Heart left ventricle (tissue), 16 donors: ENCODE data around the gene SCN8A. TPM values are rescaled to one million over a fixed set of nuclear protein-coding genes. Genes with fewer than 3 reads are reported as not detected.

Source experiments
- ATAC-seq, 4 donors: fragments of 200-7000 bp; cut with Tn5 transposase; one replicate each; pipeline ENCODE4 v1.9.1; 2020 to 2022; ENCODE audit warnings: moderate library complexity in 4 of 4, mild to moderate bottlenecking in 3 of 4, moderate number of reproducible peaks in 1 of 4
- DNase-seq, 5 donors: peaks; one replicate each; pipeline ENCODE4 v3.0.0-alpha.2; 2020
- H3K27ac ChIP-seq, 12 donors: fragments of 200-600 bp; sonication (generic) in 4 of 12; one replicate each; pipeline versions ENCODE4 v1.5.0 to v1.8.0; 2016 to 2022; ENCODE audit warnings: mild to moderate bottlenecking in 2 of 12
- H3K27me3 ChIP-seq, 9 donors: fragments of 200-600 bp; sonication (generic) in 2 of 9; one replicate each; pipeline versions ENCODE4 v1.5.1 to v1.8.0; 2016 to 2022; ENCODE audit warnings: mild to moderate bottlenecking in 3 of 9
- H3K36me3 ChIP-seq, 9 donors: fragments of 200-600 bp; sonication (generic) in 2 of 9; one replicate each; pipeline versions ENCODE4 v1.5.0 to v1.8.0; 2018 to 2022; ENCODE audit warnings: mild to moderate bottlenecking in 2 of 9
- H3K4me1 ChIP-seq, 12 donors: fragments of 200-600 bp; sonication (generic) in 4 of 12; one replicate each; pipeline versions ENCODE4 v1.5.0 to v1.8.0; 2016 to 2022; ENCODE audit warnings: mild to moderate bottlenecking in 3 of 12
- H3K4me3 ChIP-seq, 12 donors: fragments of 200-600 bp; sonication (generic) in 4 of 12; one replicate each; pipeline versions ENCODE4 v1.5.0 to v1.8.0; 2017 to 2022; ENCODE audit warnings: mild to moderate bottlenecking in 9 of 12, moderate library complexity in 4 of 12
- H3K9me3 ChIP-seq, 12 donors: fragments of 200-600 bp; sonication (generic) in 4 of 12; one replicate each; pipeline versions ENCODE4 v1.5.0 to v1.8.0; 2016 to 2022; ENCODE audit warnings: mild to moderate bottlenecking in 1 of 12
- POLR2A ChIP-seq, 2 donors: fragments of 450-650 bp; IDR thresholded peaks; one replicate each; pipeline ENCODE4 v1.6.1; 2017; ENCODE audit warnings: antibody characterized with exemption in 2 of 2, mild to moderate bottlenecking in 2 of 2, moderate library complexity in 2 of 2
- WGBS, 4 donors: extraction: QIAGEN DNeasy Blood & Tissue Kit in 2 of 4; methylation state at CpG; one replicate each; pipeline versions ENCODE4 v1.1.5 to v1.1.7; 2013 to 2018; 5-methylcytosine and 5-hydroxymethylcytosine counted together
- intact Hi-C, 10 donors: fragments of 100-400 bp; cut with DNase I; formaldehyde crosslinking; loops; one replicate each; pipeline versions ENCODE4 v1.11.1 to v1.14.2; 2022
- polyA plus RNA-seq, 2 donors: library from polyadenylated mRNA; stranded (reverse); fragments of 200-250 nt; gene quantifications; one replicate each; pipeline ENCODE4 v1.2.3, GENCODE V29; 2013
- total RNA-seq, 9 donors: library from RNA; depleted of rRNA in 2 of 9; stranded (reverse); fragments of >200 nt in 2 of 9; fragmentation: NEBNext Ultra II Directional in 3 of 9; extraction: Animal tissue kit (Norgen Biotek cat#: 25700) in 3 of 9; gene quantifications; one replicate each; pipeline versions ENCODE4 v1.1.0 to v1.2.4, GENCODE V29; 2016 to 2023
- TF ChIP-seq, protein P1 (sequence below), 12 donors: fragments of 200-600 bp; sonication (generic) in 4 of 12; IDR thresholded peaks; one replicate each; pipeline versions ENCODE4 v1.5.0 to v1.8.0; 2018 to 2022; ENCODE audit warnings: antibody characterized with exemption in 12 of 12, mild to moderate bottlenecking in 5 of 12
- donor health status: ischemic (EF 13 %, LVEDD 7.1; RV severe dilation, severe dysfunction).
- donor health status: healthy with polysubstance abuse.
- donor health status: DM: no; HTN: yes; CAD: no.
- donor health status: DM: no; HTN: no; CAD: no.
- donor health status: ischemic (EF 25% LVEDD 6.9; RV normal size, moderate dysfunction).
- donor health status: ischemic (EF 25% LVEDD 5.7; RV mildly dilated, moderate dysfunction).
- donor health status: healthy.
- donor health status: DM: yes; HTN: yes; CAD: no.
- donor health status: ischemic (EF 35%, LVEDD 5.7; RV mildly dilated, moderate dysfunction).
- donor health status: nonischemic (EF 11% LVEDD 7.7; RV severe dilation, severe dysfunction).
- donor health status: DM: yes; HTN: yes; CAD: no.
- donor health status: PGD.
- donor health status: ischemic (EF 29% LVEDD 5.4; RV normal size, mild dysfunction).
- donor health status: nonischemic (EF 23%, LVEDD 6.1; RV moderate dilation, normal function).

Gene SCN8A
- total and polyA plus RNA-seq, 11 donors, result 0.17 to 0.97 (median 0.32) TPM

DNA sequence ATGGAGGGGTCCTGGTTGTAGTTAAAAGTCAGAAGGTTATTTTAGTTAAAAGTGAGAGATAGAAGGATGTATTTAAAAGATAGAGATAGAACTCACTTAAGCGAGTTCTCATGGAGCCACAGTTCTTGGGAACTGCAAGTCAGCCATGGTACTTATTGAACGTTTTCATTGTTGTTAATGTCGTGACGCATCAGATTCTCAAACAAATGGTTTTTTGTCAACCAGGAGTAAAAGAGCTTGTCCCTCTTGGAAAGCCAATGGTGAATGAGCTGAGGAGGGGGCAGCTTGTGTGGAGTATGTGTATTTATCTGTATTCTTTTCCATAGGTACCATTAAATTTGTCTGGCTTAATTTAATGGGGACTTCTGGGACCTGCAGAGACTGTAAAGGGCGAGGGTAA lies 188.8 kb downstream of the SCN8A start:
- 78 to 95% (median 92%) methylated on average over 5 of the region's 5 CpGs for WGBS, 4 donors
- no peaks in the 10 kb centered on the region for H3K4me1 ChIP-seq
- H3K9me3 ChIP-seq, result no peaks in the 10 kb centered on the region
- no peak overlapping the region for H3K27ac ChIP-seq
- TF ChIP-seq, protein P1, sequence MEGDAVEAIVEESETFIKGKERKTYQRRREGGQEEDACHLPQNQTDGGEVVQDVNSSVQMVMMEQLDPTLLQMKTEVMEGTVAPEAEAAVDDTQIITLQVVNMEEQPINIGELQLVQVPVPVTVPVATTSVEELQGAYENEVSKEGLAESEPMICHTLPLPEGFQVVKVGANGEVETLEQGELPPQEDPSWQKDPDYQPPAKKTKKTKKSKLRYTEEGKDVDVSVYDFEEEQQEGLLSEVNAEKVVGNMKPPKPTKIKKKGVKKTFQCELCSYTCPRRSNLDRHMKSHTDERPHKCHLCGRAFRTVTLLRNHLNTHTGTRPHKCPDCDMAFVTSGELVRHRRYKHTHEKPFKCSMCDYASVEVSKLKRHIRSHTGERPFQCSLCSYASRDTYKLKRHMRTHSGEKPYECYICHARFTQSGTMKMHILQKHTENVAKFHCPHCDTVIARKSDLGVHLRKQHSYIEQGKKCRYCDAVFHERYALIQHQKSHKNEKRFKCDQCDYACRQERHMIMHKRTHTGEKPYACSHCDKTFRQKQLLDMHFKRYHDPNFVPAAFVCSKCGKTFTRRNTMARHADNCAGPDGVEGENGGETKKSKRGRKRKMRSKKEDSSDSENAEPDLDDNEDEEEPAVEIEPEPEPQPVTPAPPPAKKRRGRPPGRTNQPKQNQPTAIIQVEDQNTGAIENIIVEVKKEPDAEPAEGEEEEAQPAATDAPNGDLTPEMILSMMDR (IDR thresholded peaks at IDR 0.05), result no peak
- TF ChIP-seq POLR2A (IDR thresholded peaks at IDR 0.05), result no peak
- no peak overlapping the region for H3K4me3 ChIP-seq
- H3K27me3 ChIP-seq, result no peaks in the 10 kb centered on the region
- intact Hi-C loops, result no loop called here
- no peaks in the 10 kb centered on the region for H3K36me3 ChIP-seq
- DNase-seq (no peak), ATAC-seq (no peak)

DNA sequence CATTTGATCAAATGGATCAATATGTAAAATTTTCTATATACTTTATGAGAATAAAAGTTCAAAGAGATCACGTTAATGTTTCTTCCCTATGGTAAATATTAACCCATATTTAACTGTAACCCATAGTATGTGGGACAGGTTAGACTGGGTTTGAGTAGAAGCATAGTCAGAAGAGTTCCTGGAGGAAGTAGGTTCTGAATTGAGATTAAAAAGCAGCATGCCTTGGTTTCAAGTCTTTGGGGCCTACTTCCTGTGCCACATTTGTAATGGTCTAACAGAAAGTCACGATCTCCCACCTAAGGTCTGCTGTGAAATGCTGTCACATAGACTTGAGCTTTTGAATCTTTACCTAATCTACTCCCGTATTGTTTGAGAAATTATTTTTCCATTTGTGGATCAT lies 193.7 kb downstream of the SCN8A start:
- 84 to 88% (median 87%) methylated on average over 3 of the region's 3 CpGs for WGBS, 4 donors
- Histone ChIP-seq H3K27me3 (no peaks in the 10 kb centered on the region), H3K27ac (no peak overlapping the region), H3K9me3 (no peaks in the 10 kb centered on the region), H3K4me1 (no peaks in the 10 kb centered on the region), H3K4me3 (no peak overlapping the region), H3K36me3 (no peaks in the 10 kb centered on the region)
- no peak for DNase-seq
- intact Hi-C loops, result no loop called here
- TF ChIP-seq, protein P1 (IDR thresholded peaks at IDR 0.05), result no peak
- no peak for TF ChIP-seq POLR2A (IDR thresholded peaks at IDR 0.05)
- no peak for ATAC-seq

DNA sequence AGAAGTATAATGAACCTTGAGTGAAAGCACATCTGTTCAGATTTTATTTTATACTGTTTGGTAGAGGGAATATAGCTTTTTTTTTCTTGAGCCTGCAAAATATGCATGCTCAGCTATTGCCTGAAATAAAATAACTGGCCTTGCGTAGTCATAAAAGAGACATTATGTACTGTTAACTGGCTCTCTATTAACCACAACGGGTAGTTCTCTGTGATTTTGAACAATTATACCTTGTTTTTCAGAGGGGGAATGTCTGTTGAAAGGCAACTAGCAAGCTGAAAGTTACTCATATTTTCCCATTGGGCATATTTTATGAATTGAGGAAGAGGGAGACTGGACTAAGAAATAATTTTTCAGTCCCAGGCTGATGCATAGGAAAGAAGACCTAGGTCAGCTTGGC lies 194.9 kb downstream of the SCN8A start:
- Histone ChIP-seq H3K9me3 (no peaks in the 10 kb centered on the region), H3K4me1 (no peaks in the 10 kb centered on the region), H3K4me3 (no peak overlapping the region), H3K36me3 (no peaks in the 10 kb centered on the region), H3K27me3 (no peaks in the 10 kb centered on the region), H3K27ac (no peak overlapping the region)
- TF ChIP-seq, protein P1 (IDR thresholded peaks at IDR 0.05), result no peak
- TF ChIP-seq POLR2A (IDR thresholded peaks at IDR 0.05), result no peak
- ATAC-seq (no peak), DNase-seq (no peak)
- intact Hi-C loops, result no loop called here
- 88 to 91% (median 89%) methylated on average over 2 of the region's 2 CpGs for WGBS, 4 donors

DNA sequence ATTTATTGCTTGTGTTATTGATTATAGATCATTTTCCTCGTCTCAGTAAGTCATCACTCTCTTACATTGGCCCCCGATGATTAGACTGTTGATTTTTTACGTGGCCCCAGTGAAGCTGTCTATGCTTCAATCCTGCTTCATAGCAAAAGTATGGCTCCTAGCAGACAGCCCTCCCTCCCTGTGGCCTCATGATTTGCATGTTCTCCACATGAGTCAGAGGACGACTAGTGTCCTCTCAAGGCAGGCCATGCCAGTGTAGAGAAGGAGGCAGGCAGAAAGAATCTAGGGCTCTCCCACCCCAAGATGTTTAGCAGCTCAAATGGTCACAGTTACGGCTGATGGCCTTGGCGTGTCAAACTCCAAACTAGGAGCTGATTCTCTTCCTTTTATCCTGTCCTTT lies 197.8 kb downstream of the SCN8A start:
- no peak overlapping the region for H3K27ac ChIP-seq
- H3K27me3 ChIP-seq, result no peaks in the 10 kb centered on the region
- ATAC-seq, result no peak
- H3K4me1 ChIP-seq, result no peaks in the 10 kb centered on the region
- no peaks in the 10 kb centered on the region for H3K36me3 ChIP-seq
- H3K4me3 ChIP-seq, result no peak overlapping the region
- intact Hi-C loops, result no loop called here
- no peak for DNase-seq
- H3K9me3 ChIP-seq, result no peaks in the 10 kb centered on the region
- no peak for TF ChIP-seq POLR2A (IDR thresholded peaks at IDR 0.05)
- TF ChIP-seq, protein P1 (IDR thresholded peaks at IDR 0.05), result no peak
- WGBS, 4 donors, result 84 to 90% (median 85%) methylated on average over 6 of the region's 6 CpGs
